GM10248 (cell line): ENCODE data around the gene C1R.
A peak's percentile ranks its signal among the peaks of the same experiment; 100 is the strongest.

ENCODE experiments used
- CTCF ChIA-PET: fragments of 300-600 bp; sonication (Branson Sonifier 250); formaldehyde crosslinking; extraction: SDS; loops from one replicate; lab custom pipeline; 2021; ENCODE audit warnings: antibody characterized with exemption; lab: Yijun Ruan, JAX
- POLR2A ChIA-PET: fragments of 350-650 bp; sonication (Branson Sonifier 250); formaldehyde crosslinking; extraction: SDS; loops from one replicate; lab custom pipeline; 2020; ENCODE audit warnings: antibody characterized with exemption; lab: Yijun Ruan, JAX
- DNase-seq: peaks from one replicate; pipeline ENCODE4 v3.0.0; 2012; ENCODE audit errors: extremely low spot score
- TF ChIP-seq, protein P1 (sequence below): IDR thresholded peaks from 2 replicates; pipeline ENCODE4 v1.5.1; 2012; ENCODE audit warnings: mild to moderate bottlenecking, low read depth; ENCODE audit errors: extremely low read depth, missing control alignments, control extremely low read depth

Gene C1R

DNA sequence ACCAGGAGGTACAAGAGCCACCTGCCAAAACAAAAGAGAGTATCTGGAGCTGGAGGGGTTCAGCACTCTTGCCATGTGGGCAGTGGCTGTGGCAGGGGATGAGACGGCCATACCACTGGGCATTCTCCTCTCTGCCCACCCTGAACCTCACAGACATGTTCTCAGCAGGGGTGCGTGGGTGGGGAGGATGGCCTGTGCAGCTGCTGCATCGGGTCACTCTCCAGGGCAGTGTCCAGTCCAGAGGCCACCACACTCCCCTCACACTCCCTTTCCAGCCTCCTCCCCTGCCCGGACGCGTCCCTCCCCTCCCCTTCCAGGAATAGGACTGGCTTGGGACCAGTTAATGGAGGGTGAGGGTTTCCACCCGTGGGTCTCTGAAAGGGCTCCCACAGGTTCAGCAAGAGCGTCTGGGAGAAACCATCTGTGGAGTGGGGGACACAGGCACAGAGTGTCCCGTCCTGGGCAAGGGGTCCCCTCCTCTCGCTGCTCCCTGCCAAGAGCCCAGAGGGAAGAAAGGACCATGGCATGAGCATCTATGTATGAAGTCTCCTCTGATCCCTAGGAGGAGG lies 501 bp downstream of the C1R start:
- POLR2A ChIA-PET, result no interaction called here
- CTCF ChIA-PET, result interaction anchor here (0.8 to 2.9 kb wide), 5 partner anchors 12 to 102 kb away, joined by 3 to 26 read pairs (median 5); partner anchors contain the start of gene C1RL
- TF ChIP-seq, protein P1, sequence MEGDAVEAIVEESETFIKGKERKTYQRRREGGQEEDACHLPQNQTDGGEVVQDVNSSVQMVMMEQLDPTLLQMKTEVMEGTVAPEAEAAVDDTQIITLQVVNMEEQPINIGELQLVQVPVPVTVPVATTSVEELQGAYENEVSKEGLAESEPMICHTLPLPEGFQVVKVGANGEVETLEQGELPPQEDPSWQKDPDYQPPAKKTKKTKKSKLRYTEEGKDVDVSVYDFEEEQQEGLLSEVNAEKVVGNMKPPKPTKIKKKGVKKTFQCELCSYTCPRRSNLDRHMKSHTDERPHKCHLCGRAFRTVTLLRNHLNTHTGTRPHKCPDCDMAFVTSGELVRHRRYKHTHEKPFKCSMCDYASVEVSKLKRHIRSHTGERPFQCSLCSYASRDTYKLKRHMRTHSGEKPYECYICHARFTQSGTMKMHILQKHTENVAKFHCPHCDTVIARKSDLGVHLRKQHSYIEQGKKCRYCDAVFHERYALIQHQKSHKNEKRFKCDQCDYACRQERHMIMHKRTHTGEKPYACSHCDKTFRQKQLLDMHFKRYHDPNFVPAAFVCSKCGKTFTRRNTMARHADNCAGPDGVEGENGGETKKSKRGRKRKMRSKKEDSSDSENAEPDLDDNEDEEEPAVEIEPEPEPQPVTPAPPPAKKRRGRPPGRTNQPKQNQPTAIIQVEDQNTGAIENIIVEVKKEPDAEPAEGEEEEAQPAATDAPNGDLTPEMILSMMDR, result no peak
- peak; percentile 44 for DNase-seq

DNA sequence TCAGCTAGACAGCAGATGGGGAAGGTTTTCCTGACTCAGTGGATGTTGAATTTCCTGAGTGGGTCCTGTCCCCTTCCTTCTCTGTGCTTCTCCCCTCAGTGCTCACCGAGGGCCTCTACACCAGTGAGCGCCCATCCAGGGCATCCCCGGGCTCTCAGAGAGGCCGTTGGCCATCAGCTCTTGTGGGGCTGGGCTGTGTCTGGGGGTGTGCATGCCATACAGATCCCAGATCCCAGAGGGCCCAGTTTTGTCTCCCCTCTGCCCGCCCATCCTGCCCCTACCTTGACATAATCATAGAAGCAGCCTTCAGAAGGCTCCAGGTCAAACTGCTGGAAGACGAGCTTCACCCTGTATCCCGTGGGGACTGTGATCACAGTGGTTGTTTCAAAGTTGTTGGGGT lies 1.1 kb downstream of the C1R start:
- no peak for DNase-seq
- ChIA-PET CTCF (interaction anchor here (0.8 to 2.9 kb wide), 3 partner anchors 12 to 101 kb away, joined by 3 to 20 read pairs (median 3); partner anchors contain the start of gene C1RL), POLR2A (no interaction called here)
- TF ChIP-seq, protein P1, result no peak

DNA sequence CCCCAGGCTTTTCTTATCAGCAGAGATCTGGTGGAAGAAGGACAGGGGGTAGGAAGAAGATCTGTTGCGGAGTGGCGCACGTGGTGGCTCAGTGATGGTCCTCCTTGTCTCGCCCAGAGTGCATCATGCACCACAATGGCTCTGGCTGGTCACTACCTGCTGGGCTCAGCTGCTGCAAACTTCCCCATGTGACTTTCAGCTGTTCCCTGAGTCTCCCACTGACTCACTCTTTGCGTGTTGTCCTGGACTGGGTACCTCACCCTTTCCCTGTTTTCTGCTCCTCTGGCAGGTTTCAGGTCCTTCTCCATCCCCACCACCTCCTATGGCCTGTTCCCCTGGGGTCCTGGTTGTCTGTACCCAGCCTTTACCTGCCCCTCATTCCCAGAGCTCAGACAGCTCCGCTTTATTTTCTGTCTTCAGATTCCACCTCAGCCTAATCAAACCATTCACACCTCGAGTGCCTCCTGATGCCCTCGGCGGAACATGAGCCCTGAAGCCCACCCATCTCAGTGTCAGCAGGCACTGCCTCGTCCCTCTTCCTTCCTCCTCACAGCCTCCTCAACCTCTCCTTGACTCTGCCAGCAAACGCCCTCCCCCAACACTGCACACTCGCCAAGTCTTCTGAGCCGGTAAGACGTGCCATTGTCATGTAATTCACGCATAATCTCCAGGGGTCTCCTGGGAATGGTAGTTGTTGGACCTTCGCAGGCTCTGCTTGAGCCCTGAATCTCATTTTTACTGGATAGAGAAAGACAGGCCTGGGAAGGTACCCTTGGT lies 1.8 kb downstream of the C1R start:
- no peak for DNase-seq
- TF ChIP-seq, protein P1, result no peak
- POLR2A ChIA-PET, result no interaction called here
- CTCF ChIA-PET, result interaction anchor here (0.8 to 2.9 kb wide), 4 partner anchors 18 to 217 kb away, joined by 3 to 20 read pairs (median 3); partner anchors contain the start of genes C1RL and SPSB2

DNA sequence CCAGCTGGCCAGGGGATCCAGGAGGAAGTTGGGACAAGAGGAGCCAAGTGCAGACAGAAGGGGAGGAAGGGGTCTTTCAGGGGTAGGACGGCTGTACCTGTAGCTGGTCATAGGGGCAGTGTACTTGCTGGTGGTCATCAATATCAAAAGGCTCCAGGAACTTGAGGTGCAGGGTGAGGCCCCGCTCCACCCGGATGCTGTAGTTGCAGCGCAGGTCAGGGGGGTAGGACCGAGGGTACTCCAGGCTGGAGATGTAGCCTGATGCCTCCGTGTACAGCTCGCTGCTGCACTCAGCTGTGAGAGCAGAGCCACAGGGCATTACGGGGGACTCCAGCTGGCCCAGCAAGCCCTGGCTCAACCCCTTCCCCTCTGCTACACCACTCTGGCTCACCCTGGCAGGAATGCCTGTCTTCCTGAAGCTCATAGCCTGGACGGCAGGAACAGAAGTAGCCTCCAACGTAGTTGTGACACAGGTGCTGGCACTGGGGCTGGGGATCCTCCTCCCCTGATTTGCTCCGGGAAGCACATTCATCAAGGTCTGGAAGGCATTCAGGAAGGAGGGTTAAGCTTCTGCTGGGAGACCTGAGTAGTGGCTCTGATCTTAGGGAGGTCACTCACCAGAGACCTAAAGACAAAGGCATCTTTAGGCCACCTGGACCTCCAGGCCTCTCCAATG lies 2.9 kb downstream of the C1R start:
- CTCF ChIA-PET, result interaction anchor here (0.8 to 2.9 kb wide), 5 partner anchors 10 to 216 kb away, joined by 3 to 20 read pairs (median 3); partner anchors contain the start of genes C1RL and SPSB2
- POLR2A ChIA-PET, result no interaction called here
- DNase-seq, result no peak
- TF ChIP-seq, protein P1, result no peak

DNA sequence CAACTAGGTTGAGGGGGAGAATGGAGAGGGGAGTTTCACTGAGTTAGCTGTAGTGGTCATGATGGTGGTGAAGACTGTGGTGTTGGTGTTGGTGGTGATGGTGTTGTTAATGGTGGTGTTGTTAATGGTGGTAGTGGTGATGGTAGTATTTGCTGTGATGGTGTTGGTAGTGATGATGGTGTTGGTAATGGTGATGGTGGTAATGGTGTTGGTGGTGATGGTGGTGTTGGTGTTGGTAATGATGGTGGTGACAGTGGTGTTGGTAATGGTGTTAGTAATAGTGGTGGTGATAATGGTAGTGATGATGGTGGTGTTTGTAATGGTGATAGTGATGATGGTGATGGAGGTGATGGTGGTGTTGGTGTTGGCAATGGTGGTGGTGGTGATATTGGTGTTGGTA lies 9.1 kb downstream of the C1R start:
- ChIA-PET CTCF (interaction anchor here (0.9 kb wide), 1 partner anchor 10 kb away, joined by 4 read pairs; no protein-coding TSS in a partner anchor), POLR2A (no interaction called here)
- TF ChIP-seq, protein P1, result no peak
- no peak for DNase-seq

DNA sequence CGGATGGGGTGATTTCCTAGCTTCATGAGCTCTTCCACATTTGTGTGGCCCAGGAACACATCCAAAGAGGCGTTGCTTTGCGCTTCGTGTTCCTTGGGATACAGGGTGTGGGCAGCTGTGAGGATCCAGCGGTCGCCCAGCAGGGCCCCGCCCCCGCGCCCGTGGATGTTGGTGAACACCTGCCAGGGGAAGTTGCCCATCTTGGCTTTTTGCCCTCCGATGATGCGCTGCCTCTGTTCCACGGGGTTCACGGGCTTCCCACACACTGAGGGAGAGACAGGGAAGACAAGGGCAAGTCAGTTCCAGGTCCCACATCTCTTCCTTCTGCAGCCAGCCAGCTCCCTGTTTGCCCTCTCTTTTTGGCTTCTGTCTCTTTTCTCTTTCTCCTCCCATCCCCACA lies 11.2 kb downstream of the C1R start:
- ChIA-PET CTCF (interaction anchor here (1.0 kb wide), 1 partner anchor 48 kb away, joined by 3 read pairs; no protein-coding TSS in a partner anchor), POLR2A (no interaction called here)
- TF ChIP-seq, protein P1, result no peak
- DNase-seq, result no peak
